K562 (cell line): ENCODE data around the gene ECM1.

Experiments used
- AFF1 ChIP-seq, 2 experiments: fragments of 450-650 bp; IDR thresholded peaks; 2 replicates each; pipeline ENCODE4 v1.6.1; 2018; ENCODE audit warnings: mild to moderate bottlenecking in 2 of 2, low read depth in 1 of 2; ENCODE audit not compliant: partially characterized antibody in 2 of 2
- ATF3 ChIP-seq, 2 experiments: fragments of 450-650 bp in 1 of 2; sonication (generic) in 1 of 2; formaldehyde crosslinking in 1 of 2; IDR thresholded peaks in 1 of 2; conservative IDR thresholded peaks in 1 of 2; 2 replicates each; pipeline versions ENCODE4 v1.6.1 to v1.8.1; 2016 to 2023; ENCODE audit warnings: mild to moderate bottlenecking in 2 of 2, moderate library complexity in 2 of 2, inconsistent platforms in 1 of 2, missing genetic modification reagents in 1 of 2
- BRCA1 ChIP-seq, 2 experiments: fragments of 450-650 bp in 1 of 2; sonication (generic) in 1 of 2; formaldehyde crosslinking in 1 of 2; IDR thresholded peaks; 2 replicates each; pipeline versions ENCODE4 v1.5.0 to v1.6.1; 2017 to 2020; ENCODE audit warnings: mild to moderate bottlenecking in 1 of 2, missing genetic modification reagents in 1 of 2
- NFE2 ChIP-seq: IDR thresholded peaks from 2 replicates; pipeline ENCODE4 v1.6.1; 2014; ENCODE audit warnings: antibody characterized with exemption, low read depth
- NR2C2 ChIP-seq, 2 experiments: fragments of 200-800 bp in 1 of 2; sonication (Bioruptor generic) in 1 of 2; sonication (generic) in 1 of 2; formaldehyde crosslinking in 1 of 2; IDR thresholded peaks; 2 replicates each; pipeline versions ENCODE4 v1.6.1 to v1.8.0; 2016 to 2022; ENCODE audit warnings: mild to moderate bottlenecking in 1 of 2, missing compliant biosample characterization in 1 of 2, missing genetic modification characterization in 1 of 2, missing genetic modification reagents in 1 of 2
- REST ChIP-seq, 2 experiments: fragments of 450-650 bp; formaldehyde crosslinking in 1 of 2; IDR thresholded peaks; 2 replicates each; pipeline versions ENCODE4 v1.4.0 to v1.6.1; 2014 to 2020; ENCODE audit warnings: mild to moderate bottlenecking in 2 of 2, borderline replicate concordance in 1 of 2, low read depth in 1 of 2
- ZNF398 ChIP-seq: fragments of 250-450 bp; sonication (Bioruptor Pico); IDR thresholded peaks from 2 replicates; pipeline ENCODE4 v1.8.0; 2021; ENCODE audit warnings: moderate library complexity, mild to moderate bottlenecking, inconsistent platforms

- TF ChIP-seq REST (IDR thresholded peaks at IDR 0.05; ENCODE audit: borderline replicate concordance) (no peak), REST (CRISPR knock-in tag; IDR thresholded peaks at IDR 0.05; ENCODE audit: low read depth) (no peak), NFE2 (no peak), ATF3 (IDR thresholded peaks at IDR 0.05) (no peak), ATF3 (CRISPR knock-in tag; conservative IDR thresholded peaks at IDR 0.05) (no peak), BRCA1 (IDR thresholded peaks at IDR 0.05) (no peak), BRCA1 (CRISPR knock-in tag; IDR thresholded peaks at IDR 0.05) (no peak), ZNF398 (CRISPR knock-in tag) (no peak), NR2C2 (CRISPR knock-in tag; IDR thresholded peaks at IDR 0.05) (no peak), NR2C2 (tag; IDR thresholded peaks at IDR 0.05) (no peak), AFF1 (IDR thresholded peaks at IDR 0.05; ENCODE audit: low read depth in 1 of 2, partially characterized antibody in 2 of 2) (no peak)
These were observed 49.2 kb downstream of the ECM1 start for GRCh38 chr1:150557065-150557600.
